H1 (cell line): Measurements from ENCODE around the gene MRPS6.

Experiments
- CBX8 ChIP-seq: fragments of 300-800, 300-1000 bp; sonication (generic); IDR thresholded peaks from 2 replicates; pipeline ENCODE4 v1.7.1; 2016; ENCODE audit warnings: low read depth, low read length, borderline replicate concordance
- CTCF ChIP-seq, 3 experiments: IDR thresholded peaks; 1 replicate in 2 of 3; 2 replicates in 1 of 3; pipeline versions ENCODE4 v1.5.1 to v1.6.1; 2011; ENCODE audit warnings: low read length in 3 of 3, mild to moderate bottlenecking in 3 of 3, inconsistent platforms in 2 of 3, low read depth in 1 of 3, moderate library complexity in 1 of 3; ENCODE audit not compliant: insufficient read depth in 1 of 3; ENCODE audit errors: control extremely low read depth in 1 of 3
- SUZ12 ChIP-seq: fragments of 200-600 bp; sonication (generic); IDR thresholded peaks from 2 replicates; pipeline ENCODE4 v1.6.1; 2012; ENCODE audit warnings: mild to moderate bottlenecking, inconsistent platforms, low read length, moderate library complexity, mixed read lengths

DNA sequence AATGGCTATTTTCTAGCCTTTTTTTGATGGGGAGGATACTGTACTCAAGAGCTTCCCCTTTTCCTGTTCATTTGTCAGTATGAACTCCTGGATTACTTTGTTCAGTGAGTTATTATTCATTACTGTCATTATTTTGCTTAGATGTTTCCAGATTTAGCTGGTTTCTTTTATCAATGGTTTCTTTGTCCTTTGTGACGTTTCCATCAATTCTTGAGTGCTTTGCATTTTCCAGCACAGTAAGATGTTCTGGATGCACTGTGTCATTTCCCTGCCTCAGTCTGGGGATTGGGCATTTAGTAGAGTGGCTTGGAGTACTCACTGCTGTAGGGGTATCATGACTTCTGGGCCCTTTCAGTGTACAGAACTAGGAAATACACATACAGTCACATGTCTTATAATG, 34.2 kb downstream of the MRPS6 start:
- TF ChIP-seq CBX8 (no peak), SUZ12 (no peak), CTCF (IDR thresholded peaks at IDR 0.05; ENCODE audit: control extremely low read depth in 1 of 3, insufficient read depth in 1 of 3, low read depth in 1 of 3, low read length in 3 of 3) (no peak)
